Gastroesophageal sphincter (tissue), 3 donors: ENCODE measurements around the gene ZNF410.
"Not testable (repeated sequence)": the region's sequence is repeated elsewhere in the genome, so short reads cannot be mapped to it uniquely, and the experiment has no call there.

Source experiments
- EP300 ChIP-seq: sonication (generic); formaldehyde crosslinking; IDR thresholded peaks from one replicate; pipeline ENCODE4 v1.6.1; 2017; ENCODE audit warnings: antibody characterized with exemption, mild to moderate bottlenecking
- POLR2A ChIP-seq, 2 donors: fragments of 450-650 bp; IDR thresholded peaks; one replicate each; pipeline ENCODE4 v1.6.1; 2017; ENCODE audit warnings: antibody characterized with exemption in 2 of 2, mild to moderate bottlenecking in 2 of 2, moderate library complexity in 1 of 2
- POLR2AphosphoS5 ChIP-seq: sonication (generic); formaldehyde crosslinking; IDR thresholded peaks from one replicate; pipeline ENCODE4 v1.6.1; 2017; ENCODE audit warnings: antibody characterized with exemption
- TF ChIP-seq, protein P1 (sequence below), 4 experiments: fragments of 200-600 bp in 2 of 4; fragments of 450-650 bp in 2 of 4; sonication (generic) in 1 of 4; IDR thresholded peaks; one replicate each; pipeline ENCODE4 v1.5.1; 2017 to 2019; ENCODE audit warnings: antibody characterized with exemption in 4 of 4, mild to moderate bottlenecking in 2 of 4, moderate library complexity in 2 of 4

DNA sequence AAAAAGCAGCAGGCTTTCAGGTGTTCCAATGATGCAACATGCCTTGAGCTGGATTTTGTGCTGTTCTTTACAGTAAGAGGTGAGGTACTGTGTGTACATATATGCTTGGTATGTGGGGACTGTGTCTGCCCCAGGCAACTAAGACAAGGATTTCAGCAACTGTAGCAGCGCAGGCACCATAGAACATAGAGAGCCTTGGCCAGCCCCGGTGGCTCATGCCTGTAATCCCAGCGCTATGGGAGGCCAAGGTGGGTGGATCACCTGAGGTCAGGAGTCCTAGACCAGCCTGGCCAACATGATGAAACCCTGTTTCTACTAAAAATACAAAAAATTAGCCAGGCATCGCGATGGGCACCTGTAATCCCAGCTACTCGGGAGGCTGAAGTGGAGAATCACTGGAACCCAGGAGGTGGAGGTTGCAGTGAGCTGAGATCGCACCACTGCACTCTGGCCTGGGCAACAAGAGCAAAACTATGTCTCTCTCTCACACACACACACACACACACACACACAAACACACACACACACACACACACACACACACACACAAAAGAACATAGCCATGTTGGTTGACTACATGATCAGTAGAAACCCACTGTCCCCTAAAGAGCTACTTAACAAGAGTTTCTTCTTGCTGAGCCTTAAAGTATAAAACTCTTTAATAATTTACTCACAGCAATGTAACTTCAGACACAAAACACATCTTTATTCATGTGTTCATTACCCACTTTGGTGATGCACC, 48.2 kb upstream of the ZNF410 start:
- TF ChIP-seq, protein P1, sequence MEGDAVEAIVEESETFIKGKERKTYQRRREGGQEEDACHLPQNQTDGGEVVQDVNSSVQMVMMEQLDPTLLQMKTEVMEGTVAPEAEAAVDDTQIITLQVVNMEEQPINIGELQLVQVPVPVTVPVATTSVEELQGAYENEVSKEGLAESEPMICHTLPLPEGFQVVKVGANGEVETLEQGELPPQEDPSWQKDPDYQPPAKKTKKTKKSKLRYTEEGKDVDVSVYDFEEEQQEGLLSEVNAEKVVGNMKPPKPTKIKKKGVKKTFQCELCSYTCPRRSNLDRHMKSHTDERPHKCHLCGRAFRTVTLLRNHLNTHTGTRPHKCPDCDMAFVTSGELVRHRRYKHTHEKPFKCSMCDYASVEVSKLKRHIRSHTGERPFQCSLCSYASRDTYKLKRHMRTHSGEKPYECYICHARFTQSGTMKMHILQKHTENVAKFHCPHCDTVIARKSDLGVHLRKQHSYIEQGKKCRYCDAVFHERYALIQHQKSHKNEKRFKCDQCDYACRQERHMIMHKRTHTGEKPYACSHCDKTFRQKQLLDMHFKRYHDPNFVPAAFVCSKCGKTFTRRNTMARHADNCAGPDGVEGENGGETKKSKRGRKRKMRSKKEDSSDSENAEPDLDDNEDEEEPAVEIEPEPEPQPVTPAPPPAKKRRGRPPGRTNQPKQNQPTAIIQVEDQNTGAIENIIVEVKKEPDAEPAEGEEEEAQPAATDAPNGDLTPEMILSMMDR (IDR thresholded peaks at IDR 0.05), result not testable (repeated sequence)
- TF ChIP-seq POLR2AphosphoS5; EP300; POLR2A (IDR thresholded peaks at IDR 0.05): not testable (repeated sequence)
